Endothelial cell of umbilical vein (primary cell): ENCODE results near the gene NUP50. TPM values are rescaled to one million over a fixed set of nuclear protein-coding genes. Genes with fewer than 3 reads are reported as not detected.

Experiments
- BruUV-seq: library from RNA; stranded (reverse); fragments of 400-500 nt; replicated peaks from 2 replicates; lab custom pipeline; 2021; lab: Mats Ljungman, UMichigan
- CTCF ChIA-PET: fragments of 300-600, 350-600 bp; sonication (Branson Sonifier 250); formaldehyde crosslinking; loops from one replicate; lab custom pipeline; 2021; ENCODE audit warnings: antibody characterized with exemption, inconsistent platforms; lab: Charles Lee
- POLR2A ChIA-PET: fragments of 300-600, 350-600 bp; sonication (Branson Sonifier 250); formaldehyde crosslinking; loops from one replicate; lab custom pipeline; 2021; ENCODE audit warnings: antibody characterized with exemption, inconsistent platforms; lab: Charles Lee
- DNase-seq: peaks from one replicate; pipeline ENCODE4 v3.0.0-alpha.2; 2011; ENCODE audit warnings: low read depth, low spot score
- FAIRE-seq: peaks from 2 replicates; lab custom pipeline; 2011; peaks lifted over from hg19 to GRCh38; lab: Jason Lieb, UNC
- H2AFZ ChIP-seq: 2 replicates; pipeline ENCODE4 v1.6.0; 2012; ENCODE audit warnings: low read depth, low read length, control low read depth, inconsistent platforms
- H3K27ac ChIP-seq: 2 replicates; pipeline ENCODE4 v1.5.1; 2011; ENCODE audit warnings: low read depth, mild to moderate bottlenecking, control low read depth, low read length, moderate library complexity; ENCODE audit not compliant: insufficient read depth
- H3K27me3 ChIP-seq, 2 experiments: 2 replicates each; pipeline versions ENCODE4 v1.6.0 to v1.6.1; 2011; ENCODE audit warnings: low read length in 2 of 2, mixed read lengths in 1 of 2; ENCODE audit not compliant: control insufficient read depth in 2 of 2, insufficient read depth in 2 of 2
- H3K36me3 ChIP-seq, 2 experiments: 2 replicates in 1 of 2; 3 replicates in 1 of 2; pipeline ENCODE4 v1.5.1; 2011; ENCODE audit warnings: low read length in 2 of 2, mild to moderate bottlenecking in 1 of 2, moderate library complexity in 1 of 2; ENCODE audit not compliant: control insufficient read depth in 2 of 2, insufficient read depth in 2 of 2; ENCODE audit errors: extremely low read depth in 1 of 2
- H3K4me1 ChIP-seq: 3 replicates; pipeline ENCODE4 v1.5.1; 2011; ENCODE audit warnings: mild to moderate bottlenecking, low read length; ENCODE audit not compliant: control insufficient read depth, insufficient read depth; ENCODE audit errors: extremely low read depth
- H3K4me2 ChIP-seq: 2 replicates; pipeline ENCODE4 v1.6.1; 2011; ENCODE audit warnings: low read length, control low read depth, mixed read lengths; ENCODE audit not compliant: insufficient read depth
- H3K4me3 ChIP-seq, 3 experiments: fragments of 200-600 bp in 1 of 3; sonication (generic), shearing (Covaris generic) in 1 of 3; replicated peaks in 1 of 3; 2 replicates each; pipeline ENCODE4 v1.5.1; 2011 to 2016; ENCODE audit warnings: control low read depth in 3 of 3, low read length in 3 of 3, mild to moderate bottlenecking in 2 of 3, inconsistent platforms in 1 of 3, low read depth in 1 of 3, moderate library complexity in 1 of 3; ENCODE audit not compliant: insufficient read depth in 1 of 3
- H3K79me2 ChIP-seq: 2 replicates; pipeline ENCODE4 v1.6.0; 2012; ENCODE audit warnings: low read length, inconsistent platforms; ENCODE audit not compliant: control insufficient read depth, insufficient read depth
- H3K9ac ChIP-seq: replicated peaks from 2 replicates; pipeline ENCODE3; 2011; ENCODE audit warnings: low read length, control low read depth; ENCODE audit not compliant: insufficient read depth; ENCODE audit errors: extremely low read depth
- H3K9me1 ChIP-seq: replicated peaks from 3 replicates; pipeline ENCODE4 v1.6.0; 2011; ENCODE audit warnings: mild to moderate bottlenecking, low read length; ENCODE audit not compliant: control insufficient read depth, insufficient read depth; ENCODE audit errors: extremely low read depth
- H3K9me3 ChIP-seq: replicated peaks from 2 replicates; pipeline ENCODE4 v1.5.1; 2012; ENCODE audit warnings: low read length, inconsistent platforms; ENCODE audit not compliant: control insufficient read depth, insufficient read depth
- H4K20me1 ChIP-seq: replicated peaks from 2 replicates; pipeline ENCODE3; 2011; ENCODE audit warnings: mild to moderate bottlenecking, low read length; ENCODE audit not compliant: control insufficient read depth, insufficient read depth; ENCODE audit errors: extremely low read depth
- EZH2 ChIP-seq: IDR thresholded peaks from 2 replicates; pipeline ENCODE4 v1.6.1; 2012; ENCODE audit warnings: borderline replicate concordance, low read depth, mild to moderate bottlenecking, moderate library complexity, low read length, inconsistent platforms; ENCODE audit not compliant: severe bottlenecking
- FOS ChIP-seq: IDR thresholded peaks from 2 replicates; pipeline ENCODE4 v1.6.1; 2011; ENCODE audit warnings: mild to moderate bottlenecking, low read length, moderate library complexity, borderline replicate concordance; ENCODE audit not compliant: insufficient read depth
- GATA2 ChIP-seq: IDR thresholded peaks from 2 replicates; pipeline ENCODE4 v1.7.0; 2011; ENCODE audit warnings: low read depth, mild to moderate bottlenecking, moderate library complexity, mixed read lengths, low read length; ENCODE audit not compliant: insufficient read length, insufficient read depth
- JUN ChIP-seq: IDR thresholded peaks from 2 replicates; pipeline ENCODE4 v1.6.1; 2011; ENCODE audit warnings: borderline replicate concordance, low read depth; ENCODE audit not compliant: insufficient read length, insufficient read depth
- MYC ChIP-seq: IDR thresholded peaks from one replicate; pipeline ENCODE4 v1.6.1; 2011; ENCODE audit warnings: mild to moderate bottlenecking, low read depth, low read length
- POLR2A ChIP-seq: IDR thresholded peaks from 2 replicates; pipeline ENCODE4 v1.6.1; 2012; ENCODE audit warnings: low read depth, mild to moderate bottlenecking, control low read depth, low read length
- POLR2AphosphoS5 ChIP-seq: IDR thresholded peaks from 2 replicates; pipeline ENCODE4 v1.6.1; 2012; ENCODE audit warnings: low read depth, mild to moderate bottlenecking, control low read depth, low read length, moderate library complexity; ENCODE audit not compliant: insufficient read depth
- dilution Hi-C: fragments of 300-500 bp; cut with MboI; formaldehyde crosslinking; loops from one replicate; pipeline ENCODE4 v1.15.0; 2019; ENCODE audit warnings: low sequenced_read_pairs; ENCODE audit not compliant: extremely low pct_ligation_motif_present
- intact Hi-C: fragments of 100-400 bp; cut with micrococcal nuclease; formaldehyde crosslinking; loops from one replicate; pipeline ENCODE4 v1.10.0; 2022
- polyA plus RNA-seq, 4 experiments: library from polyadenylated mRNA; depleted of rRNA in 3 of 4; stranded (reverse) in 3 of 4; unstranded in 1 of 4; fragments of >200 nt; gene quantifications; 2 replicates each; pipeline versions ENCODE4 v1.2.1 to v1.2.3, GENCODE V29; 2011 to 2012; ENCODE audit warnings: missing spikeins in 1 of 4
- total RNA-seq: library from RNA; stranded (reverse); gene quantifications from 2 replicates; pipeline ENCODE4 v1.2.3, GENCODE V29; 2021
- TF ChIP-seq, protein P1 (sequence below): IDR thresholded peaks from 2 replicates; pipeline ENCODE4 v1.6.1; 2011; ENCODE audit not compliant: insufficient read depth, insufficient read length
- TF ChIP-seq, protein P2 (sequence below), 2 donors: IDR thresholded peaks; 1 replicate in 1 of 2; 2 replicates in 1 of 2; pipeline ENCODE4 v1.5.1; 2011; ENCODE audit warnings: low read length in 2 of 2, mild to moderate bottlenecking in 2 of 2, moderate library complexity in 2 of 2, control low read depth in 1 of 2, inconsistent platforms in 1 of 2, low read depth in 1 of 2; ENCODE audit not compliant: insufficient read depth in 1 of 2; ENCODE audit errors: extremely low read depth in 1 of 2

NUP50 gene
- total and polyA plus RNA-seq, 2 donors (not counting 3 experiments of a cell fraction or from before 2014, with no cell fraction given) = 12.4 to 90.9 TPM

DNA sequence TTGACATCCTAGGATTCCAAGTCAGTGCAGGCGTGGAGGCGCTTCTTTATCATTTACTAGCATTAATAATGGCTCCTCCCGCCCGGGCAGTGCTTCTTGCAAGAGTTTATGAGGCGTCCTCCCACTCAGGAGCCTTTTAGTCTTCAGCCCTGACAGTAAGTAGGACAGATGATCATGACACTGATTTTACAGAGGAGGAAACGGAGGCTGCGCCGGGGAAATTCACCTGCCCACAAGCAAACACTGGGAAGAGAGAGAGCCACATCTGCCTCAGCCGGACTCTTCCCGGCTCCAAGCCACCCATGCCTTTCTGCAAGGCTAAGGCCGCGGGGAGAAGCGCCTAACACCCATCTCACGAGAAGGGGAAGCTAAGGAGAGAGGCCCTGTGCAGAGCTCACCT lies 41.1 kb downstream of the NUP50 start:
- FAIRE-seq (no peak), DNase-seq (no peak)
- Histone ChIP-seq H3K4me1 (peaks cover 2% of the 10 kb centered on the region), H3K4me3 (no peak overlapping the region), H3K9me3 (no peaks in the 10 kb centered on the region), H3K9me1 (no peaks in the 10 kb centered on the region), H3K79me2 (no peaks in the 10 kb centered on the region), H3K27me3 (no peaks in the 10 kb centered on the region), H3K4me2 (no peak overlapping the region), H4K20me1 (no peaks in the 10 kb centered on the region), H2AFZ (no peak overlapping the region), H3K9ac (no peak overlapping the region), H3K27ac (no peak overlapping the region), H3K36me3 (peaks cover 0 to 16% of the 10 kb centered on the region in 2 experiments)
- TF ChIP-seq, protein P1, sequence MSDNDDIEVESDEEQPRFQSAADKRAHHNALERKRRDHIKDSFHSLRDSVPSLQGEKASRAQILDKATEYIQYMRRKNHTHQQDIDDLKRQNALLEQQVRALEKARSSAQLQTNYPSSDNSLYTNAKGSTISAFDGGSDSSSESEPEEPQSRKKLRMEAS = no peak
- TF ChIP-seq EZH2 (no peak), MYC (no peak), POLR2A (no peak), FOS (no peak), GATA2 (no peak), POLR2AphosphoS5 (no peak), JUN (no peak)
- TF ChIP-seq, protein P2, sequence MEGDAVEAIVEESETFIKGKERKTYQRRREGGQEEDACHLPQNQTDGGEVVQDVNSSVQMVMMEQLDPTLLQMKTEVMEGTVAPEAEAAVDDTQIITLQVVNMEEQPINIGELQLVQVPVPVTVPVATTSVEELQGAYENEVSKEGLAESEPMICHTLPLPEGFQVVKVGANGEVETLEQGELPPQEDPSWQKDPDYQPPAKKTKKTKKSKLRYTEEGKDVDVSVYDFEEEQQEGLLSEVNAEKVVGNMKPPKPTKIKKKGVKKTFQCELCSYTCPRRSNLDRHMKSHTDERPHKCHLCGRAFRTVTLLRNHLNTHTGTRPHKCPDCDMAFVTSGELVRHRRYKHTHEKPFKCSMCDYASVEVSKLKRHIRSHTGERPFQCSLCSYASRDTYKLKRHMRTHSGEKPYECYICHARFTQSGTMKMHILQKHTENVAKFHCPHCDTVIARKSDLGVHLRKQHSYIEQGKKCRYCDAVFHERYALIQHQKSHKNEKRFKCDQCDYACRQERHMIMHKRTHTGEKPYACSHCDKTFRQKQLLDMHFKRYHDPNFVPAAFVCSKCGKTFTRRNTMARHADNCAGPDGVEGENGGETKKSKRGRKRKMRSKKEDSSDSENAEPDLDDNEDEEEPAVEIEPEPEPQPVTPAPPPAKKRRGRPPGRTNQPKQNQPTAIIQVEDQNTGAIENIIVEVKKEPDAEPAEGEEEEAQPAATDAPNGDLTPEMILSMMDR (IDR thresholded peaks at IDR 0.05; ENCODE audit: extremely low read depth in 1 of 2, insufficient read depth in 1 of 2, low read depth in 1 of 2, low read length in 2 of 2) = no peak
- CTCF ChIA-PET = no interaction called here
- dilution Hi-C loops (no loop called here), intact Hi-C loops (no loop called here)
- POLR2A ChIA-PET = no interaction called here
- no TSS peak for BruUV-seq
